NCI-H524 (cell line): Measurements from ENCODE around the gene MYO5C.
A peak's percentile ranks its signal among the peaks of the same experiment; 100 is the strongest.
"Not testable (repeated sequence)": the region's sequence is repeated elsewhere in the genome, so short reads cannot be mapped to it uniquely, and the experiment has no call there.

Experiments used
- DNase-seq, 2 experiments: peaks; one replicate each; lab custom pipeline; 2025; lab: John Stamatoyannopoulos, UW

MYO5C gene

GRCh38 chr15:52243697-52244555, 51.7 kb downstream of the MYO5C start:
- no peak for DNase-seq

- no peak for DNase-seq
Observed at GRCh38 chr15:52243286-52243685, 52.3 kb downstream of the MYO5C start.

GRCh38 chr15:52241489-52241888, 54.1 kb downstream of the MYO5C start:
- no peak for DNase-seq

GRCh38 chr15:52240166-52240565, 55.4 kb downstream of the MYO5C start:
- no peak for DNase-seq

- not testable (repeated sequence) for DNase-seq
Observed at GRCh38 chr15:52238989-52239525, 56.5 kb downstream of the MYO5C start.

GRCh38 chr15:52238149-52238548, 57.5 kb downstream of the MYO5C start:
- no peak for DNase-seq

GRCh38 chr15:52236013-52236412, 59.6 kb downstream of the MYO5C start:
- no peak for DNase-seq

GRCh38 chr15:52234596-52235541, 60.7 kb downstream of the MYO5C start:
- DNase-seq: no peak

GRCh38 chr15:52233405-52233804, 62.2 kb downstream of the MYO5C start:
- DNase-seq: no peak

GRCh38 chr15:52232327-52232726, 63.3 kb downstream of the MYO5C start:
- no peak for DNase-seq

GRCh38 chr15:52230073-52230472, 65.5 kb downstream of the MYO5C start:
- DNase-seq: no peak

GRCh38 chr15:52228921-52229320, 66.7 kb downstream of the MYO5C start:
- DNase-seq: no peak

GRCh38 chr15:52227456-52227855, 68.1 kb downstream of the MYO5C start:
- peak; percentile 65 to 87 for DNase-seq

GRCh38 chr15:52225230-52225629, 70.4 kb downstream of the MYO5C start:
- DNase-seq: no peak

- DNase-seq: no peak
Observed at GRCh38 chr15:52224211-52224610, 71.4 kb downstream of the MYO5C start.

- no peak for DNase-seq
Observed at GRCh38 chr15:52221730-52222129, 73.9 kb downstream of the MYO5C start.

GRCh38 chr15:52220937-52221660, 74.5 kb downstream of the MYO5C start:
- no peak for DNase-seq

- no peak for DNase-seq
Observed at GRCh38 chr15:52220251-52220650, 75.4 kb downstream of the MYO5C start.

- DNase-seq: no peak
Observed at GRCh38 chr15:52218816-52219215, 76.8 kb downstream of the MYO5C start.

GRCh38 chr15:52218371-52218770, 77.2 kb downstream of the MYO5C start:
- no peak for DNase-seq

GRCh38 chr15:52217186-52217585, 78.4 kb downstream of the MYO5C start:
- peak; percentile 5 to 23 for DNase-seq

GRCh38 chr15:52214553-52214952, 81.1 kb downstream of the MYO5C start:
- DNase-seq: no peak
